HG02870 (cell line): ENCODE measurements around the gene MAGI3.
"Not testable (repeated sequence)": the region's sequence is repeated elsewhere in the genome, so short reads cannot be mapped to it uniquely, and the experiment has no call there.

Experiments used
- ATAC-seq: cut with Tn5 transposase; IDR thresholded peaks from one replicate; pipeline ENCODE4 v1.9.1; 2021; ENCODE audit warnings: mild to moderate bottlenecking, moderate library complexity; ENCODE audit not compliant: unreplicated experiment

MAGI3 gene

DNA sequence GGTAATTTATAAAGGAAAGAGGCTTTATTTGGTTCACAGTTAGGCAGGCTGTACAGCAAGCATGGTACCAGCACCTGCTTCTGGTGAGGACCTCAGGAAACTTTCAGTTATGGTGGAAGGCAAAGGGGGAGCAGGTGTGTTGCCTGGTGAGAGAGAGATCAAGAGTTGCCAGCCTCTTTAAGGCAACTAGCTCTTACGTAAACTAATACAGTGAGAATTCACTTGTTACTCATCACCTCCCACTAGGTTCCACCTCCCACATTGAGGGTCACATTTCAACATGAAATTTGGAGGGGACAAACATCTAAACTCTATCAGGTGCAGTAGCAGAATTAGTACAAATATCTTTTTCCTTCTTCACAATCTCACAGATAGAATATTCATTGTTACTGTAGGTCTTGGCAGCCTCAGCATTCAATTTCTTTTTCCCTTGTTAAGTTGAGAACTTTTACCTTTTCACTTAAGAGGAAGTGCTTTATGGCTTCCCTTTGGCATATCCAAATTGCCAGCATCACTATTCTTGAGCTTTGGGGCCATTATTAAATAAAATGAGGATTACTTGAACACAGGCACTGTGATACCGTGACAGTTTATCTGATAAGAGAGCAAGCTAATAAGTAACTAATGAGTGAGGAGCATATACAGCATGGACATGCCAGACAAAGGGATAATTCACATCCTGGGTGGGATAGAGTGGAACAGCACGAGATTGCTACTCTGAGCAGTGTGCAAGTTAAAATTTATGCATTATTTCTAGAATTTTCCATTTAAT lies 48.4 kb downstream of the MAGI3 start:
- ATAC-seq = no peak

DNA sequence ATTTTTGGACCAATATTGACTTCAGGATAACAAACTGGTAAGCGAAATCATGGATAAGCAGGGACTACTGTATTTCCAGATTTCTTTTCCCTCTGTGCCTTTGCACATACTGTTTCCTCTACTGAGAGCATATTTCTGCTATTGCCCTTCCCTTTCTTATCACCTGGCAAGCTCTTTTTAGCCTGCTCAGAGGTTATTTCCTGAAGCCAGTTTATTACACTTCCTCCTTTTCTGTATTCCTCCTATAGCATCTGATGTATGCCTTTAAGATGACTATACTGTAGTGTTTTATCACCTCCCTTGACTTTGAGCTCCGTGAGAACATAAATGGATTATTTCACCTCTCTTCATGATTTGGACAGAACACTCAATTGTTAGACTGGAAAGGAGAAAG lies 49.0 kb downstream of the MAGI3 start:
- ATAC-seq = no peak

DNA sequence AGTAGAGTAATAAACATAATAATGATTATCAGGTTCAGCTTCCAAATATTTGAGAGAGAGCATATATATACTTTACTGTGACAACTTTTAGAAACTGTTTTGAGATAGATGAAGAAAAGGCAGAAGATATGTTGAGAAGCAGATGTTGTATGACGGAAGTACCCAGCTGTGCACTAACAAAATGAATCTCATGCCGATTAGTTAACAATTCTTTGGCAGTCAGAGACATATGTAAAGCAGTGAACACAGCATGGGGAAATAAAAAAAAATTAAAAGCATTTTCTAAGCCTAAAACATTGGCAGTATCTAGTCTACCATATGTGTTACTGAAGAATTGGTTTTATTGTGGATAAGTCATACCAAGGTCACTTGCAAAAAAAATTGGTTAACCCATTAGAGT lies 51.8 kb downstream of the MAGI3 start:
- ATAC-seq = no peak

DNA sequence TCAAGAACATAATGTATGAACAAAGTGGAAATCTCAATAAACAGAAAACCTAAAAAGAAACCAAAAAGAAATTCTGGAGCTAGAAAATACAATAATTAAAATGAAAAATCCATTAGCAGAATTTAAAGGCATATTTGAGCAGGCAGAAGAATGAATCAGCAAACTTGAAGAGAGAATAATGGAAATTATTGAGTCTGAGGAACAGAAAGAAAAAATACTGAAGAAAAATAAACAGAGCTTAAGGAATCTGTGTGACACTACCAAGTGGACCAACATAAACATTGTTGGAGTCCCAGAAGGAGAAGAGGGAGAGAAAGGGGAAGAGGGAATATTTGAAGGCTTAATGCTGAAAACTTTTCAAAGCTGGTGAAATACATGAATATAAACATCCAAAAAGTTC lies 54.5 kb downstream of the MAGI3 start:
- no peak for ATAC-seq

DNA sequence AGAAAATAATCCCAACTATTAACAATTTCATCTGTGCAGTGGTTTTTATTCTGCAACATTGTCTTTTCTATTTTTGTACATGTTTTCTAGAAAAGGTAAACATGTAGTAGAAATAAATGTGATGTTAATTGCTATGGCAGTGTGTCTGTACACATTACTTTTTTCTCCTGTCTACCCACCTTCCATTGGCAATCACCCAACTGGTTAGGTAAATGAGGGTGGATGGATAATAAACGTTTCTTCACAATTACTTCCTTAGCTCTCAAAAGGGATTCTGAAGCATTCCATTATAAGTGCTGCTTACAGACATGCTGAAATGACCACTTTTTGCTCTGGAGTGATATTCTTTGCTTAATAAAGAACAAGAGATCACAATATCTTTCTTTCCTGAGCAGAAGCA lies 61.4 kb downstream of the MAGI3 start:
- no peak for ATAC-seq

DNA sequence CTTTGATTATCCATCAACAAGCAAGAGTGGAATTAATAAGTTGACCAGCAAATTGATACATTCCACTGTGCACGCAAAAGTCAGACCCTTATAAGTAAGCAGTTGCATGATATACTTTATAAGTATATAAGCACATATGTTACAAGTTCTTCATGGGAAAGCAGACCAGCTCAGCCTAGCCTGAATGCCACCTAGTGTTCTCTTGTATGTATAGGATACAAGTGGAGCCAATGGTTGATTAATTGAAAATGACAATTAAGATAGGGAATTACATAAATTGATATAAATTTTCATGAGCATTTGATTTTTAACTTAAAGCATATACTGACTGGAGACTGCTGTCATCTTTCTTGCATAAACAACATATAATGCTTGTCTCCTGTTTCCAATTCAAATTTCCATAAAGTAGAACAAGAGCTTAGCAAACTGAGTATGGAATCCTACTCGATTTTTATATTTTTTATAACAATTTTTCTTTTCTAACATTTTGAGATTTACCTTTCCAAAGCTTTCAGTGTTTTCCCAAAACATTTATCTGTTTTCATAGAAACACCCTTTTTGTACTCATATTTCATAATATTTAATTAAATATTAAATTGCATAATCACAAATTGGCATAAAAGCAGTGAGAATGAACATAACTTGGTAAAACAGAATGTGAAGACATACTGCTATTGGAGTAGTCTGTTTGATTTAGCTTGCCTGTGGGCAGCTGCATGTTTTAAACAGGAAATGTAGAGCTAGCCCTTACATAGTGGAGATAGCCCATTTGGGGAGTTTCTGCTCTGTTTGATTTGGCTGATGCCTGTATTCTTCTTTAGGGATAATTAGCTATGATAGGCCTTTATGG lies 62.8 kb downstream of the MAGI3 start:
- ATAC-seq = no peak

DNA sequence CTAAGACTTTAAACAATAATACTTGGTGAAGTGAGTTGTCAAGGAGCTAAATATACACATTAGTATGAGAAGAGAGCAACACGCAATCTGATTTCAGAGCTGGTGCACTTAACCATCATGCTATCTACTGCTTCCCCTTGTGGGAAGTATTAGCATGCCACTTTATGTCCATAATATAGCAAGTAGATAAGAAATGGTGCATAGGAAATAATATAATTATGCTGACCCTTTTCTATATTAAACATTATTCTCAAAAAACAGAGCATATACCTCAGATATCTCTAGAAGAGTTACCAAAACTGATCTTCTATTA lies 63.4 kb downstream of the MAGI3 start:
- no peak for ATAC-seq

DNA sequence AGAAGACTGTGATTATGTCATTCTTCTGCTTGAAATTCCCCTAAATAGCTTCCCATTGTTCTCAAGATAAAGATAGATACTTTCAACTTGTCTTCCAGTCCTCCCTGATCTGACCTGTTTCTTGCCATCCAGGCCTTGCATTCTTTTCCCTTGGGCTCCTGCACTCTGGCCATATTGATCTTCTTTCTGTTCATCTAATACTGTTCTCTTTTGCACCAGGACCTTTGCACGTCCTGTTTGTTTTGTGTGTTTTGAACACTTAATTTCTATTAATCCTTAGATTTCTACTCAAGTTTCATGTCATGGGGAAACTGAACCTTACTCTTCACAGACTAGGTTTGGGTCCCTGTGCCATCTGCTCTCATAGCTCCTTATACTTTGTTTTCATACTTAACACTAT lies 65.1 kb downstream of the MAGI3 start:
- no peak for ATAC-seq

DNA sequence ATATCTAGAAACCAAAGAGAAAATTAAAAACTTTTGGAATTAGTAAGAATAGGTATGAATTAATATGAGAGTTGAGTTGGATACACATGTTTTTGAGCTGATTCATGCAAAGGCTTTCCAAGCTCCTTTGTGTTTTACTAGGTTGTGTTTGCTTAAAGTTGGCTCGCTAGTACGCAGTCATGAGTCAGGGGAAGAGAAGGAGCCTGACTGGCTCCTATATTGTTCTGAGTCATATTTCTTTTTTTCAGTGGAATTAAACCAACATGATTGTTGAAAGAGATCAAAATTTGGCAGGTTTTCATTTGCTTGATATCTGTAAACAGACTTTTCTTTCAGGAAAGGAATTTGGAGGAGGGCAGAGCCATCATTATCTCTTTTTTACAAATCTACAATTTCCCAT lies 66.7 kb downstream of the MAGI3 start:
- no peak for ATAC-seq

DNA sequence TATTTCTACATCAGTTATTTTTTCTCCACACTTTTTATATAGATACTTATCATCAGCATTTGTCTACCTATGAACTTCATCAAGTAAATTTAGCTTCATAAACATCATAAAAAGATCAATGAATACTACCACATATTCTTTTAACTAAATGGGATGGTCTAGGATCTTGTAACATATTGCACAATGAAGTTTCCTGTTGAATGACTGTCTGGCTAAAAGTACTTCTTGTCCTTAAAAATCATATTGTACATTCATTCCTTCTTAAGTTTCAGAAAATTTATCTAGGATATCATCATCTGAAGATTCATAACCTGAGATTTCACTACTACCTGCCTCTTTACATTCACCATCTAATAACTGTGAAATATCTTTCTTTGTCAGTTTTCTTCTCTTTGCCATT lies 69.0 kb downstream of the MAGI3 start:
- no peak for ATAC-seq

DNA sequence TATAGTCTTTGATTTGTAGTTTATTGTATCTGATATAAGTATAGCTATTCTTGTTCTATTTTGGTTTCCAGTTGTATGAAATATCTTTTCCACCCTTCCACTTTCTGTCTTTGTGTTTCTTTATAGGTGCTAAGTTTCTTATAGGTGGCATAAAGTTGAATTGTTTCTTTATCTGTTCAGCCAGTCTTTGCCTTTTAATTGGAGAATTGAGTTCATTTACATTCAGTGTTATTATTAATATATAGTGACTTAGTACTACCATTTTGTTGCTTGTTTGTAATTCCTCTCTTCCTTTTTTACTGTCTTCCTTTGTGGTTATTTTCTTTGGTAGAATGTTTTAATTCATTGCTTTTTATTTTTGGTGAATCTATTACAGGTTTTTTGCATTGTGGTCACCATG lies 77.7 kb downstream of the MAGI3 start:
- ATAC-seq = no peak

DNA sequence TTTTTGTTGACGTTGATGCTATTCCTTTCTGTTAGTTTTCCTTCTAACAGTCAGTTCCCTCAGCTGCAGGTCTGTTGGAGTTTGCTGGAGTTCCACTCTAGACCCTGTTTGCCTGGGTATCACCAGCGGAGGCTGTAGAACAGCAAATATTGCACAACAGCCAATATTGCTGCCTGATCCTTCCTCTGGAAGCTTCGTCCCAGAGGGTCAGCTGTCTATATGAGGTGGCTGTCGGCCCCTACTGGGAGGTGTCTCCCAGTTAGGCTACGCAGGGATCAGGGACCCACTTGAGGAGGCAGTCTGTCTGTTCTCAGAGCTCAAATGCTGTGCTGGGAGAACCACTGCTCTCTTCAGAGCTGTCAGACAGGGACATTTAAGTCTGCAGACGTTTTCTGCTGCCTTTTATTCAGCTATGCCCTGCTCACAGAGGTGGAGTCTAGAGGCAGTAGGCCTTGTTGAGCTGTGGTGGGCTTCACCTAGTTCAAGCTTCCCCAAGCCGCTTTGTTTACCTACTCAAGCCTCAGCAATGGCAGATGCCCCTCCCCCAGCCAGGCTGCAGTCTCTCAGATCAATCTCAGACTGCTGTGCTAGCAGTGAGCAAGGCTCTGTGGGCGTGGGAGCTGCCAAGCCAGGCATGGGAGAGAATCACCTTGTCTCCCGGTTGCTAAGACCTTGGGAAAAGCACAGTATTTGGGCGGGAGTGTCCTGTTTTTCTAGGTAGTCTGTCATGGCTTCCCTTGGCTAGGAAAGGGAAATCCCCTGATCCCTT lies 88.3 kb downstream of the MAGI3 start:
- ATAC-seq = not testable (repeated sequence)

DNA sequence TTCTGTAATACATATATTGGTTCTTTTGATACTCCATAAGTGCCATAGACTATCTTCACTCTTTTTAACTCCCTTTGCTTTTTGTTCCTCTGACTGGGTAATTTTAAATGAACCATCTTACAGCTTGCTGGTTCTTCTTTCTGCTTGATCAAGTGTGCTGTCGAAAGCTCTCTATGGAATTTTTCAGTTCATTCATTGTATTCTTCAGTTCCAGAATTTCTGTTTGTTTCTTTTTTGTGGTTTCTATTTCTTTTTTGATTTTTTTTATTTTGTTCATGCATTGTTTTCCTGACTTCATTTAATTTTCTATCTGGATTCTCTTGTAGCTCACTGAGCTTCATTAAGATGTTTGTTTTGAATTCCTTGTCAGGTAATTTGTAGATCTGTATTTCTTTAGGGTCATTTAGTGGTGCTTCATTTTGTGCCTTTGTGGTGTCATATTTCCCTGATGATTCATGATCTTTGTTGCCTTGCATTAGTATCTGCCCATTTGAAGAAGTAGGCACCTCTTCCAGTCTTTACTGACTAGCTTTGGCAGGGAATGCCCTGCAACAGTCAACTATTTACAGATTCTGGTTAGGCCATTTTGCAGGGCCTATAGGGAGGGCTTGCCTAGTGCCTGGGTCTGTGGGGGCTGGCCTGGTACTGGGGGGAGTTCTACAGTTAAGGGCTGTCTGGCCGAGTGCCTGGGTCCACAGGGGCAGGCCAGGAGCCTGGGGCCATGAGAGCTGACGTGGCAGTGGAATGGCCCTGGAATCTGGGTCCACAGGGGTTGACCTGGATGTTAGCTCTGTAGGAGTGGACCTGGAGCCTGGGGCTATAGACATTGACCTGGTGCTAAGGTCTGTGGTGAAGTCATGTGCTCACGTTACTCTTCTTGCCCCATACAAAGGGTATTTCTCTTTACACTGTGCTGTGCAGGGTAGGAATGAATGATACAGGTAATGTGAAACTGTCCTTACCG lies 89.7 kb downstream of the MAGI3 start:
- ATAC-seq = no peak

DNA sequence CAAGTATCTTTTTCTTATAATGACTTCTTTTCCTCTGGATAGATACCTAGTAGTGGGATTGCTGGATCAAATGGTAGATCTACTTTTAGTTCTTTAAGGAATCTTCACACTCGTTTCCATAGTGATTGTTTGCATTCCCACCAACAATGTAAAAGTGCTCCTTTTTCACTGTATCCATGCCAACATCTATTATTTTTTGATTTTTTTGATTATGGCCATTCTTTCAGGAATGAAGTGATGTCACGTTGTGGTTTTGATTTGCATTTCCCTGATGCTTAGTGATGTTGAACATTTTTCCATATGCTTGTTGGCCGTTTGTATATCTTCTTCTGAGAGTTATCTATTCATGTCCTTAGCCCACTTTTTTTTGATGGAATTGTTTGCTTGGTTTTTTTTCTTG lies 94.8 kb downstream of the MAGI3 start:
- not testable (repeated sequence) for ATAC-seq

DNA sequence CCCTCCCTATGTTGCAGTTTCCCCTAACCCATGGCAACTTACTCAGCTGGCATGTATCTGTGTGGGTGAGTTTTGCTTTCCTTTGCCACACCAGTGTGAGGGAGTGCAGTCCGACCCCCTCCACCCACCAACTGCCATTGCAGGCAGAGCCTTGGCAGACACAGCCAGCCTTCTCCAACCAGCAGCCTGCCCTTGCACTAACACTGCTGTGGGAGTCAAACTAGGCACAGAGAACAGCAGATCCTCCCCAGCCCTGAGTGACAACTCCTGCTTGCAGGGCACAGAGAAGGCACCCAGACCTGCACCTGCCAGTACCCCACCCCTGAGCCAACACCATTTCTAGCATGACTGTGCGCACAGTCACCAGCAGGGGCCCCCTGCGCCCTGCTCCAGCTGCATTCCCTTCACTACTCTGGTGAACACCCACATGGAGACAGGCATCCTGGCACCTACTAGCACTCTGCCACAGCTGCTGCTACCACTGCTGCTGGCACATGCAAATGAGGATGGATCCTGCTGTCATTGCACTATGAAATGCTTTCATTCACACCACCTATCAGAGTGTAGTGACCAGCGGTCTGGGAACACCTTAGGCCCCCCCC lies 98.4 kb downstream of the MAGI3 start:
- ATAC-seq = no peak

DNA sequence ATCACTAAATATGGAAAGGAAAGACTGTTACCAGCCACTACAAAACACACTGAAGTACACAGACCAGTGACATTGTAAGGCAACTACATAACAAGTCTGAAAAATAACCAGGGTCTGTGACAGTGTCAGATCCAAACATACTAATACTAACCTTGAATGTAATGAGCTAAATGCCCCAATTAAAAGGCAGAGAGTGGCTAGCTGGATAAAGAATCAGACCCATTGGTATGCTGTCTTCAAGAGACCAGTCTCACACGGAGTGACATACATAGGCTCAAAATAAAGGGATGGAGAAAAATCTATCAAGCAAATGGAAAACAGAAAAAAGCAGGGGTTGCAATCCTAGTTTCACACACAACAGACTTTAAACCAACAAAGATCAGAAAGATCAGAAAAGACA lies 100.1 kb downstream of the MAGI3 start:
- ATAC-seq = no peak

DNA sequence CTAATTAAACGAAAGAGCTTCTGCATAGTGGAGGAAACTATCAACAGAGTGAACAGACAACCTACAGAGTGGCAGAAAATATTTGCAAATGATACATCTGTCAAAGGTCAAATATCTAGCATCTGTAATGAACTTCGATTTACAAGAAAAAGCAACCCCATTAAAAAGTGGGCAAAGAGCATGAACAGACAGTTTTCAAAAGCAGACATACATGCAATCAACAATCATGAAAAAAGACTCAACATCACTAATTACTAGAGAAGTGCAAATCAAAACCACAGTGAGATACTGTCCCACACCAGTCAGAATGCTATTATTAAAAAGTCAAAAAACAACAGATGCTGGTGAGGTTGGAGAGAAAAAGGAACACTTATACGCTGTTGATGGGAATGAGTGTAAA lies 103.2 kb downstream of the MAGI3 start:
- no peak for ATAC-seq

DNA sequence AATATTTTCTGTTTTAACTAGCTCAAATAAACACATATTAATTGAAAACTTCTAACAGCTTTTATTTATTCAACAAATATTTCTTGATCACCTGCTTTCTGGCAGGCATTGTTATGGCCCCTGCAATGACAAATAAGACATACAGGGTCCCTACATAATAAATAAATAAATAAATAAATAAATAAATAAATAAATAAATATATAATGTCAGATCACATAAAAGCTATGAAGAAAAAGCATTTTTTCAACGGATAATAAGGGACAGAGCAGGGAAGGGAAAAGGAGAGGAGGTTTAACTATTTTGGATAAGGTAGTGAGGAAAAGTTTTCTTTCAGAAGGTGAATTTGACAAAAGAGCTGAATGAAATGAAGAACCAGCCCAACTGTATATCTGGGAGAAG lies 115.0 kb downstream of the MAGI3 start:
- no peak for ATAC-seq

DNA sequence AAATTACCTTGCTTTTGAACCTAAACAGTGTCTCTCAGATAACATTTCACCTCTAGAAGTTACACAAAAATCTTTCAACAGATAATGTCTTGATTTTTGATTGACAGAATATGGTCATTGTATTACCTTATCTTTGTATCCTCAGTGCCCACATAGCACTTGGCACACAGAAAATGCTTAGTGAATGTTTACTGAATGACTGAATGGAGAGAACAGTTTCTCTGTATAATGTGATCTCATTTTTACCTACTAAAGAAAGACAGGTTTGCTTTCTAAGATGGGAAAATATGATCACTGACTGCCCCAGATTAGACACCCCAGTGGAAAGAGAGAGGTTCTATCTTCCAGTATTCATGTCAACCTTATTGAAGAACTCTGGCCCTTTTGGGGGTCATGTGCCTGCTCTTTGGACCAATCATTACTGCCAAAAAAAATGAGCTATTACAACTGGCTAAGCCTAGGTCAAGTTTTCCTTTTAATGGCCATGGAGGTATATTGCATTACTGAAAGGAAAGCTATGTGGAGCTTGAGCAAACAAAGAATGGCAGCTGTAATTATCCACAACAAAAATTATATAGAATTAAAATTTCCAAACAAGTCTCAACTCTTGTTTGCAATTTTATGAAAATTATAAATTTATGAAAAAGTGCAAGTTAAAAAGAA lies 117.4 kb downstream of the MAGI3 start:
- no peak for ATAC-seq
